IMR-90 (cell line): Measurements from ENCODE around the gene AK2. TPM values are rescaled to one million over a fixed set of nuclear protein-coding genes. Genes with fewer than 3 reads are reported as not detected.
A peak's percentile ranks its signal among the peaks of the same experiment; 100 is the strongest.

Experiments used
- ATAC-seq: fragments of 200-7000 bp; cut with Tn5 transposase; 2 replicates; pipeline ENCODE4 v1.9.1; 2020; ENCODE audit warnings: low read depth, mild to moderate bottlenecking, moderate library complexity
- BruUV-seq: library from RNA; stranded (reverse); fragments of 400-500 nt; replicated peaks from 2 replicates; lab custom pipeline; 2021; lab: Mats Ljungman, UMichigan
- CTCF ChIA-PET: fragments of 300-600 bp; formaldehyde crosslinking; extraction: SDS; loops from one replicate; lab custom pipeline; 2021; ENCODE audit warnings: antibody characterized with exemption; lab: Yijun Ruan, JAX
- POLR2A ChIA-PET: fragments of 300-600 bp; sonication (Branson Sonifier 250); formaldehyde crosslinking; loops from one replicate; lab custom pipeline; 2022; ENCODE audit warnings: antibody characterized with exemption; ENCODE audit not compliant: unreplicated experiment; lab: Charles Lee
- DNase-seq: peaks from one replicate; pipeline ENCODE4 v3.0.0; 2013
- H2AFZ ChIP-seq: replicated peaks from 2 replicates; pipeline ENCODE3; 2013; ENCODE audit warnings: low read length, mild to moderate bottlenecking; ENCODE audit not compliant: poor library complexity
- H2AK5ac ChIP-seq: 2 replicates; pipeline ENCODE4 v1.6.1; 2013; ENCODE audit warnings: low read depth, low read length, inconsistent platforms
- H2AK9ac ChIP-seq: replicated peaks from 2 replicates; pipeline ENCODE3; 2013; ENCODE audit warnings: mild to moderate bottlenecking, low read depth, low read length, moderate library complexity; ENCODE audit not compliant: poor library complexity
- H2BK120ac ChIP-seq: 2 replicates; pipeline ENCODE4 v1.6.1; 2013; ENCODE audit warnings: low read depth, low read length, inconsistent platforms
- H2BK15ac ChIP-seq: 3 replicates; pipeline ENCODE4 v1.6.1; 2013; ENCODE audit warnings: low read depth, low read length, inconsistent platforms
- H2BK20ac ChIP-seq: 2 replicates; pipeline ENCODE4 v1.6.1; 2013; ENCODE audit warnings: low read depth, mild to moderate bottlenecking, inconsistent platforms, low read length, moderate library complexity
- H2BK5ac ChIP-seq: 2 replicates; pipeline ENCODE4 v1.6.1; 2013; ENCODE audit warnings: mild to moderate bottlenecking, low read depth, low read length, inconsistent platforms; ENCODE audit not compliant: poor library complexity, severe bottlenecking
- H3K14ac ChIP-seq: replicated peaks from 2 replicates; pipeline ENCODE4 v1.6.1; 2013; ENCODE audit warnings: low read depth, low read length, inconsistent platforms
- H3K18ac ChIP-seq: 2 replicates; pipeline ENCODE4 v1.6.1; 2013; ENCODE audit warnings: low read depth, low read length, control low read depth
- H3K23ac ChIP-seq: 2 replicates; pipeline ENCODE4 v1.6.1; 2013; ENCODE audit warnings: low read depth, low read length, inconsistent platforms
- H3K27ac ChIP-seq: 2 replicates; pipeline ENCODE4 v1.5.1; 2013; ENCODE audit warnings: mild to moderate bottlenecking, control low read depth, low read length; ENCODE audit not compliant: insufficient read depth
- H3K27me3 ChIP-seq: 2 replicates; pipeline ENCODE4 v1.6.1; 2013; ENCODE audit warnings: low read length; ENCODE audit not compliant: control insufficient read depth, insufficient read depth
- H3K36me3 ChIP-seq: 2 replicates; pipeline ENCODE4 v1.6.1; 2013; ENCODE audit warnings: low read length, mixed read lengths; ENCODE audit not compliant: control insufficient read depth, insufficient read depth
- H3K4ac ChIP-seq: 2 replicates; pipeline ENCODE4 v1.6.1; 2013; ENCODE audit warnings: low read depth, low read length, inconsistent platforms
- H3K4me1 ChIP-seq: 2 replicates; pipeline ENCODE4 v1.6.1; 2013; ENCODE audit warnings: low read length, mixed read lengths; ENCODE audit not compliant: control insufficient read depth, insufficient read depth
- H3K4me2 ChIP-seq: 2 replicates; pipeline ENCODE4 v1.6.1; 2013; ENCODE audit warnings: low read depth, mild to moderate bottlenecking, control low read depth, low read length, moderate library complexity
- H3K4me3 ChIP-seq: 2 replicates; pipeline ENCODE4 v1.5.1; 2013; ENCODE audit warnings: low read depth, mild to moderate bottlenecking, control low read depth, low read length, moderate library complexity; ENCODE audit not compliant: insufficient read depth
- H3K56ac ChIP-seq: 2 replicates; pipeline ENCODE4 v1.6.1; 2013; ENCODE audit warnings: low read length, inconsistent platforms; ENCODE audit not compliant: insufficient read depth; ENCODE audit errors: extremely low read depth
- H3K79me1 ChIP-seq, 2 experiments: 2 replicates each; pipeline ENCODE4 v1.6.1; 2013; ENCODE audit warnings: low read length in 2 of 2, inconsistent platforms in 1 of 2, low read depth in 1 of 2
- H3K9ac ChIP-seq: 2 replicates; pipeline ENCODE4 v1.6.1; 2013; ENCODE audit warnings: low read depth, low read length, control low read depth
- H3K9me1 ChIP-seq: 2 replicates; pipeline ENCODE4 v1.6.1; 2013; ENCODE audit warnings: low read length, inconsistent platforms; ENCODE audit not compliant: insufficient read depth
- H3K9me3 ChIP-seq: 2 replicates; pipeline ENCODE4 v1.6.1; 2013; ENCODE audit warnings: low read length; ENCODE audit not compliant: control insufficient read depth, insufficient read depth
- H4K20me1 ChIP-seq: 2 replicates; pipeline ENCODE4 v1.6.1; 2013; ENCODE audit warnings: low read length, inconsistent platforms; ENCODE audit not compliant: insufficient read depth
- H4K5ac ChIP-seq: 2 replicates; pipeline ENCODE4 v1.6.1; 2013; ENCODE audit warnings: mild to moderate bottlenecking, low read depth, low read length, control low read depth
- H4K8ac ChIP-seq, 2 experiments: 2 replicates each; pipeline ENCODE4 v1.6.1; 2013; ENCODE audit warnings: low read depth in 2 of 2, low read length in 2 of 2, control low read depth in 1 of 2, inconsistent platforms in 1 of 2
- H4K91ac ChIP-seq: 2 replicates; pipeline ENCODE4 v1.6.1; 2013; ENCODE audit warnings: low read depth, low read length, inconsistent platforms; ENCODE audit not compliant: insufficient read depth
- CEBPB ChIP-seq: IDR thresholded peaks from 2 replicates; pipeline ENCODE4 v1.6.1; 2012; ENCODE audit warnings: low read depth, low read length, improper control_type of control experiment
- CHD1 ChIP-seq: IDR thresholded peaks from 2 replicates; pipeline ENCODE4 v1.6.1; 2012; ENCODE audit warnings: low read depth, low read length, improper control_type of control experiment
- WGBS, 2 experiments: methylation state at CpG; one replicate each; pipeline versions ENCODE4 v1.1.5 to v1.1.7; 2013; ENCODE audit warnings: missing lambda C conversion rate in 2 of 2; ENCODE audit not compliant: insufficient read length in 1 of 2; ENCODE audit errors: extremely low coverage in 2 of 2; 5-methylcytosine and 5-hydroxymethylcytosine counted together
- dilution Hi-C: fragments of 300-500 bp; cut with HindIII; formaldehyde crosslinking; loops from one replicate; pipeline ENCODE4 v1.14.3; 2018; ENCODE audit warnings: low sequenced_read_pairs; ENCODE audit not compliant: unreplicated experiment
- in situ Hi-C: fragments of 300-500 bp; cut with MboI; formaldehyde crosslinking; loops from 3 replicates; pipeline ENCODE4 v1.14.3; 2019; ENCODE audit warnings: low sequenced_read_pairs, inconsistent platforms, mixed read lengths
- intact Hi-C: fragments of 100-400 bp; cut with micrococcal nuclease; formaldehyde crosslinking; loops from 2 replicates; pipeline ENCODE4 v1.10.0; 2022
- polyA plus RNA-seq, 3 experiments: library from polyadenylated mRNA; depleted of rRNA; stranded (reverse); fragments of >200 nt; gene quantifications; 2 replicates each; pipeline ENCODE4 v1.2.3, GENCODE V29; 2012; ENCODE audit warnings: low replicate concordance in 1 of 3
- total RNA-seq: library from RNA; depleted of rRNA; stranded (reverse); fragments of >200 nt; gene quantifications from 2 replicates; pipeline ENCODE4 v1.2.3, GENCODE V29; 2012

Gene AK2
- total and polyA plus RNA-seq, 2 of the 4 experiments (the other 2 are of a cell fraction) = 118 to 203 TPM

DNA sequence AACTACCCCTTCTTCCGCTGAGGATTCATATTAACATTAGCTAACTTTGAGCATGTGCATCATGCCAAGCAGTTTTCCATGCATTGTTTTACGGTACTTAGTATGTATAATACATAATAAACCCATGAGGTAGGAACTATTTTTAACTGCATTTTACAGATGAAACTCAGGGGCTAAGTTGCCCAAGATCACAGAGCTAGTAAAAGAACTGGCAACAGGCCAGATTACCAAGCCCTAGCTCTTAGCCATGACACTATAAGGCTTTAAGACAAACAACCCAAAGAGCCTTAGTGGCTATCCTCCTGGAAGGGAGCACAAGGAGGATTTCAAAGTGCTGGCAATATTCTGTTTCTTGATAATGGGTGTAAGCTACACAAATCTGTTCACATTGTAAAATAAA is 6.1 kb downstream of the AK2 start:
- no peak overlapping the region for H3K4me2 ChIP-seq
- ChIA-PET CTCF (interaction anchor here (1.2 kb wide), 1 partner anchor 23 kb away, joined by 3 read pairs; no protein-coding TSS in a partner anchor), POLR2A (no interaction called here)
- no peaks in the 10 kb centered on the region for H3K27me3 ChIP-seq
- H3K79me1 ChIP-seq = peaks cover 45 to 86% of the 10 kb centered on the region in 2 experiments
- intact Hi-C loops = no loop called here
- DNase-seq = peak; percentile 50
- no peak overlapping the region for H2BK120ac ChIP-seq
- no peak overlapping the region for H2BK15ac ChIP-seq
- H2AK9ac ChIP-seq = no peak overlapping the region
- no peak overlapping the region for H2AFZ ChIP-seq
- no peaks in the 10 kb centered on the region for H3K9me3 ChIP-seq
- WGBS, 2 experiments = no CpG with 5 or more reads among the region's 2 CpGs
- peak; percentile 27; the same call in 1 of the 2 replicates for ATAC-seq
- no peak overlapping the region for H3K23ac ChIP-seq
- H2BK20ac ChIP-seq = no peak overlapping the region
- no peak overlapping the region for H3K27ac ChIP-seq
- in situ Hi-C loops = no loop called here
- peaks cover 8% of the 10 kb centered on the region; the same call in 1 of the 2 replicates for H3K9me1 ChIP-seq
- no peak overlapping the region for H4K91ac ChIP-seq
- peaks cover 10% of the 10 kb centered on the region for H3K36me3 ChIP-seq
- H3K9ac ChIP-seq = no peak overlapping the region
- no peak overlapping the region for H3K4me3 ChIP-seq
- H3K18ac ChIP-seq = no peak overlapping the region
- H3K14ac ChIP-seq = no peak overlapping the region
- no peak overlapping the region for H2BK5ac ChIP-seq
- dilution Hi-C loops = no loop called here
- no peak overlapping the region for H3K56ac ChIP-seq
- peaks cover 48% of the 10 kb centered on the region for H4K20me1 ChIP-seq
- no peak overlapping the region for H4K5ac ChIP-seq
- no peak for TF ChIP-seq CHD1
- peak; percentile 39 for TF ChIP-seq CEBPB
- H4K8ac ChIP-seq = no peak overlapping the region
- H3K4ac ChIP-seq = no peak overlapping the region
- no peak overlapping the region for H2AK5ac ChIP-seq
- BruUV-seq = no TSS peak
- H3K4me1 ChIP-seq = peaks cover 5% of the 10 kb centered on the region; the same call in 1 of the 2 replicates
